Esophagus muscularis mucosa (tissue), 4 donors: ENCODE results near the gene KRT39. TPM values are rescaled to one million over a fixed set of nuclear protein-coding genes. Genes with fewer than 3 reads are reported as not detected.

Experiments used
- DNase-seq: peaks from one replicate; pipeline ENCODE4 v3.0.0-alpha.2; 2017; ENCODE audit errors: extremely low spot score
- H3K27ac ChIP-seq, 4 donors: fragments of 200-600 bp; sonication (generic); replicated peaks in 1 of 4; 1 replicate in 3 of 4; 2 replicates in 1 of 4; pipeline ENCODE4 v1.5.1; 2016 to 2019; ENCODE audit warnings: mild to moderate bottlenecking in 1 of 4
- H3K27me3 ChIP-seq, 4 donors: fragments of 200-600 bp; sonication (generic); one replicate each; pipeline versions ENCODE4 v1.5.1 to v1.6.0; 2016 to 2019
- H3K36me3 ChIP-seq, 4 donors: fragments of 200-600 bp; sonication (generic); one replicate each; pipeline ENCODE4 v1.5.1; 2016 to 2019
- H3K4me1 ChIP-seq, 4 donors: fragments of 200-600 bp; sonication (generic); one replicate each; pipeline ENCODE4 v1.5.1; 2016 to 2019
- H3K4me3 ChIP-seq, 4 donors: fragments of 200-600 bp; sonication (generic); 1 replicate in 2 of 4; 2 replicates in 2 of 4; pipeline ENCODE4 v1.5.1; 2016 to 2019; ENCODE audit warnings: mild to moderate bottlenecking in 4 of 4, moderate library complexity in 1 of 4
- H3K9me3 ChIP-seq, 4 donors: fragments of 200-600 bp; sonication (generic); 1 replicate in 3 of 4; 2 replicates in 1 of 4; pipeline ENCODE4 v1.5.1; 2016 to 2019
- CTCF ChIP-seq, 3 experiments: fragments of 200-600 bp in 2 of 3; fragments of 450-650 bp in 1 of 3; sonication (generic) in 2 of 3; IDR thresholded peaks; one replicate each; pipeline ENCODE4 v1.5.1; 2017 to 2019; ENCODE audit warnings: antibody characterized with exemption in 3 of 3, mild to moderate bottlenecking in 2 of 3, moderate library complexity in 1 of 3
- EP300 ChIP-seq: sonication (generic); formaldehyde crosslinking; IDR thresholded peaks from one replicate; pipeline ENCODE4 v1.6.1; 2017; ENCODE audit warnings: antibody characterized with exemption
- POLR2A ChIP-seq: fragments of 450-650 bp; IDR thresholded peaks from one replicate; pipeline ENCODE4 v1.6.1; 2017; ENCODE audit warnings: antibody characterized with exemption, moderate library complexity, mild to moderate bottlenecking, low read depth
- POLR2AphosphoS5 ChIP-seq, 2 donors: sonication (generic); formaldehyde crosslinking; IDR thresholded peaks; one replicate each; pipeline ENCODE4 v1.6.1; 2017; ENCODE audit warnings: antibody characterized with exemption in 2 of 2
- WGBS: methylation state at CpG from one replicate; pipeline ENCODE4 v1.1.5; 2018; 5-methylcytosine and 5-hydroxymethylcytosine counted together
- intact Hi-C: fragments of 100-400 bp; cut with DNase I; formaldehyde crosslinking; loops from one replicate; pipeline ENCODE4 v1.15.1; 2023
- total RNA-seq, 4 donors: library from RNA; depleted of rRNA; stranded (reverse); fragments of >200 nt; gene quantifications; one replicate each; pipeline versions ENCODE4 v1.1.0 to v1.2.1, GENCODE V29; 2016

KRT39 gene
- total RNA-seq, 4 donors from 2014 or later, result not detected

GRCh38 chr17:40936976-40937375 lies 29.8 kb downstream of the KRT39 start:
- no peak overlapping the region for H3K27ac ChIP-seq
- no peaks in the 10 kb centered on the region for H3K36me3 ChIP-seq
- TF ChIP-seq POLR2A (no peak), POLR2AphosphoS5 (IDR thresholded peaks at IDR 0.05) (no peak), CTCF (IDR thresholded peaks at IDR 0.05) (no peak), EP300 (no peak)
- WGBS, result 53% methylated on average over 5 of the region's 5 CpGs
- no peaks in the 10 kb centered on the region for H3K27me3 ChIP-seq
- intact Hi-C loops, result no loop called here
- H3K9me3 ChIP-seq, result no peaks in the 10 kb centered on the region
- H3K4me3 ChIP-seq, result no peak overlapping the region
- H3K4me1 ChIP-seq, result peaks cover 0 to 14% (median 9%) of the 10 kb centered on the region in 4 donors
- no peak for DNase-seq

- WGBS, result 90% methylated on average over 10 of the region's 19 CpGs
- TF ChIP-seq CTCF (IDR thresholded peaks at IDR 0.05) (no peak), EP300 (no peak), POLR2AphosphoS5 (IDR thresholded peaks at IDR 0.05) (no peak), POLR2A (no peak)
- DNase-seq, result no peak
- intact Hi-C loops, result no loop called here
- H3K27me3 ChIP-seq, result no peaks in the 10 kb centered on the region
- no peak overlapping the region for H3K27ac ChIP-seq
- H3K4me1 ChIP-seq, result peaks cover 0 to 16% (median 9%) of the 10 kb centered on the region in 4 donors
- peak overlapping the region in 1 of 4 donors; percentile 0 for H3K4me3 ChIP-seq
- no peaks in the 10 kb centered on the region for H3K9me3 ChIP-seq
- no peaks in the 10 kb centered on the region for H3K36me3 ChIP-seq
These were observed 30.2 kb downstream of the KRT39 start for GRCh38 chr17:40936437-40936971.

- no peaks in the 10 kb centered on the region for H3K27me3 ChIP-seq
- H3K9me3 ChIP-seq, result no peaks in the 10 kb centered on the region
- WGBS, result 85% methylated on average over 3 of the region's 3 CpGs
- H3K4me1 ChIP-seq, result peaks cover 0 to 16% (median 9%) of the 10 kb centered on the region in 4 donors
- TF ChIP-seq POLR2AphosphoS5 (IDR thresholded peaks at IDR 0.05), result no peak
- H3K27ac ChIP-seq, result no peak overlapping the region
- intact Hi-C loops, result no loop called here
- no peak for DNase-seq
- no peaks in the 10 kb centered on the region for H3K36me3 ChIP-seq
- no peak overlapping the region for H3K4me3 ChIP-seq
These were observed 31.1 kb downstream of the KRT39 start for GRCh38 chr17:40935624-40936023.

GRCh38 chr17:40932608-40933007 lies 34.1 kb downstream of the KRT39 start:
- H3K4me3 ChIP-seq, result no peak overlapping the region
- peaks cover 0 to 14% (median 9%) of the 10 kb centered on the region in 4 donors for H3K4me1 ChIP-seq
- H3K27me3 ChIP-seq, result no peaks in the 10 kb centered on the region
- H3K9me3 ChIP-seq, result no peaks in the 10 kb centered on the region
- no peak for DNase-seq
- H3K36me3 ChIP-seq, result no peaks in the 10 kb centered on the region
- TF ChIP-seq POLR2A (no peak), CTCF (IDR thresholded peaks at IDR 0.05) (no peak), POLR2AphosphoS5 (IDR thresholded peaks at IDR 0.05) (no peak), EP300 (no peak)
- no peak overlapping the region for H3K27ac ChIP-seq
- 66% methylated on average over 2 of the region's 2 CpGs for WGBS
- intact Hi-C loops, result no loop called here

- Histone ChIP-seq H3K27me3 (no peaks in the 10 kb centered on the region), H3K4me3 (no peak overlapping the region), H3K27ac (no peak overlapping the region), H3K36me3 (no peaks in the 10 kb centered on the region), H3K4me1 (peaks cover 0 to 7% (median 2%) of the 10 kb centered on the region in 4 donors), H3K9me3 (no peaks in the 10 kb centered on the region)
- DNase-seq, result no peak
- WGBS, result 70% methylated on average over 3 of the region's 3 CpGs
- TF ChIP-seq POLR2AphosphoS5 (IDR thresholded peaks at IDR 0.05) (no peak), CTCF (IDR thresholded peaks at IDR 0.05) (no peak), EP300 (no peak), POLR2A (no peak)
- intact Hi-C loops, result no loop called here
These were observed 35.4 kb downstream of the KRT39 start for GRCh38 chr17:40931311-40931710.
